ENCODE data around the gene PLEKHO1.

PLEKHO1 gene

DNA sequence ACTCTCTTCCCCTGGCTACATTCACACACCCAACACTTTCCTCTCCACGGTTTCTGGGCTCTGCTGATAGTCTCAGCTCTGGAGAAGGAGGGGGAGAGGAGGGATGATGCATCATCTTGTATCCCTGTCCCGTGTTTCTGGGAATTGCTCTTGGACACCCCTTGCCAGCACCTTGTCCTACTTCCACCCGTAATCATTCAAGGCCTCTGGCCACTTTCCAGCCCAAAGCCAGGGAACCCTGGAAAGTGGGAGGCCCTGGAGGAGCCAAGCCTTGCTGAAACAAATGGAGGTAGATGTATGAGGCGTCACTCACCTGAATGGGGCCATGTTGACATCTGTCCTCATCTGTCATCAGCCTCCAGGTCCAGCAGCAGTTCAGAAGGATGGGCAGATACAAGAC is 4.4 kb downstream of the PLEKHO1 start:
- no peaks in the 10 kb centered on the region for H3K27me3 ChIP-seq (ENCODE audit: low read depth)
- peaks cover 55% of the 10 kb centered on the region for H3K36me3 ChIP-seq (replicated peaks)
- peaks cover 6% of the 10 kb centered on the region for H3K4me1 ChIP-seq
- no peak overlapping the region for H3K4me3 ChIP-seq
- in situ Hi-C loops (cut with MboI; ENCODE audit: low sequenced_read_pairs), result loop anchor here (25.0 kb wide), 1 partner anchor 242 kb away; the partner anchor contains the start of gene SV2A
- no peaks in the 10 kb centered on the region for H3K9me3 ChIP-seq
- DNase-seq (ENCODE audit: low spot score in 2 of 2), result no peak

DNA sequence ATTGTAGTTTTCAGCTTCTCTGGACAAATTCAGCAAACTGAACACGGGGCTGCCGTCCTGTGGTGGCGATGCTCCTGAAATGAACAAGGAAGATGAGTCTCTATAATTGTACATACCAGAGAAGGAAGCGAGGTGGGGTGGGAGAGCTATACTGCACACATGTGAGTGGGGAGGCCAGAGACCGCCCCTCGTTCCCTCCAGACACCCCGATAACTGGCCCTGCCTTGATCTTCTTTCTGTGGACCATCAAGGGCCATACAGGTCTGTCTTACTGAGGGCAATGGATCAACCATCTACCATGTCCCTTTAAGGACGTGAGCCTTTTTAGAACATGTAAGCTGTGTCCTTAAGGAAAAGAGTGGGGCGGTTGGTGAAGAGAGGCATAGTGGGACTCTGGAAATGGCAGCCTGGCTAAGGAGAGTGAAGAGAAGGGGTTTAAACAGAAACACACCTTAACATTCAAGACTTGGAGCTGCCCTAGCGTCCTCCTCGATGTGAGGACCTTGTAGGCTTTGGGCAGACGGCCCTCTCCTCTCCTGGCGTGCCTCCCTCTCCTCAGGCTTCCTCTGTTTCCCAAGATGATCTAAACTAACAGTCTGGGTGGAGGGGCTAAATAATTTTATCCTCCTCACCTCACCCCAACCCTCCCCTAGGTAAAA is 5.8 kb downstream of the PLEKHO1 start:
- Histone ChIP-seq H3K27me3 (ENCODE audit: low read depth) (no peaks in the 10 kb centered on the region), H3K9me3 (no peaks in the 10 kb centered on the region), H3K4me3 (no peak overlapping the region), H3K4me1 (peaks cover 6% of the 10 kb centered on the region), H3K36me3 (replicated peaks) (peaks cover 57% of the 10 kb centered on the region)
- no peak for DNase-seq (ENCODE audit: low spot score in 2 of 2)
- in situ Hi-C loops (cut with MboI; ENCODE audit: low sequenced_read_pairs), result loop anchor here (25.0 kb wide), 1 partner anchor 243 kb away; the partner anchor contains the start of gene SV2A

DNA sequence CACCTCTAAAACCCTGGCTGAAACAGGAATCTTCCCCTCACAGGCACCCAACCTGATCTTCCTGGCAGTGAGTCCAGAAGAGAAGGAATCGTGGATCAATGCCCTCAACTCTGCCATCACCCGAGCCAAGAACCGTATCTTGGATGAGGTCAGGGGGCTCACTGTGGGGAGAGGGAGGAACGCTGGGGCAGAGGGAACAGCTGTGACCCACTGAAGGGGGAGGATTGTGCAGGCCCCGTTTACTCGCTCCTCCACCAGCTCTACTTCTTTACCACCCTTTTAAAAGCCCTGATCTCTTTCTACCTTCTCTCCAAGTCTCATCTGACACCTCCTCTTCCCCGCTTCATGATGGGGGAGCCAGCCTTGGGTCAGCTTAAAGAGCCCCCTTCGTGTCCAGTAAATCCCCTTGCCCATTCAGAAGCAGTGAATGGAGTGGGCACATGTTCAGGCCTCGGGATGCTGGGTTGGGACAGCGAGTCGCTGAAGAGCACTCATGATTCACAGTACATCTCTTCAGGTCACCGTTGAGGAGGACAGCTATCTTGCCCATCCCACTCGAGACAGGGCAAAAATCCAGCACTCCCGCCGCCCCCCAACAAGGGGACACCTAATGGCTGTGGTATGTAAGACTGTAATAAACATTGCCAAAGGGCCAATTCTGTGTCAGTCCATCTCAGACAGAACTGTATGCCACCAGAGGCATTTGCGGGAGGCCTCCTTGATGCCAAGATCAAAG is 7.3 kb downstream of the PLEKHO1 start:
- peaks cover 1% of the 10 kb centered on the region for H3K4me1 ChIP-seq
- no peak for DNase-seq (ENCODE audit: low spot score in 2 of 2)
- no peaks in the 10 kb centered on the region for H3K27me3 ChIP-seq (ENCODE audit: low read depth)
- peaks cover 53% of the 10 kb centered on the region for H3K36me3 ChIP-seq (replicated peaks)
- H3K9me3 ChIP-seq, result no peaks in the 10 kb centered on the region
- in situ Hi-C loops (cut with MboI; ENCODE audit: low sequenced_read_pairs), result loop anchor here (25.0 kb wide), 1 partner anchor 245 kb away; the partner anchor contains the start of gene SV2A
- no peak overlapping the region for H3K4me3 ChIP-seq

GRCh38 chr1:150159550-150159949 is 9.8 kb downstream of the PLEKHO1 start:
- Histone ChIP-seq H3K4me3 (no peak overlapping the region), H3K9me3 (no peaks in the 10 kb centered on the region), H3K36me3 (replicated peaks) (peaks cover 43% of the 10 kb centered on the region), H3K4me1 (peaks cover 16% of the 10 kb centered on the region), H3K27me3 (ENCODE audit: low read depth) (no peaks in the 10 kb centered on the region)
- in situ Hi-C loops (cut with MboI; ENCODE audit: low sequenced_read_pairs), result loop anchor here (25.0 kb wide), 1 partner anchor 247 kb away; the partner anchor contains the start of gene SV2A
- no peak for DNase-seq (ENCODE audit: low spot score in 2 of 2)

GRCh38 chr1:150160964-150161621 is 11.4 kb downstream of the PLEKHO1 start:
- Histone ChIP-seq H3K9me3 (no peaks in the 10 kb centered on the region), H3K36me3 (replicated peaks) (peaks cover 28% of the 10 kb centered on the region), H3K4me1 (peaks cover 16% of the 10 kb centered on the region), H3K27me3 (ENCODE audit: low read depth) (no peaks in the 10 kb centered on the region), H3K4me3 (no peak overlapping the region)
- DNase-seq (ENCODE audit: low spot score in 2 of 2), result no peak
- in situ Hi-C loops (cut with MboI; ENCODE audit: low sequenced_read_pairs), result loop anchor here (25.0 kb wide), 1 partner anchor 249 kb away; the partner anchor contains the start of gene SV2A

GRCh38 chr1:150161747-150162581 is 12.2 kb downstream of the PLEKHO1 start:
- DNase-seq (ENCODE audit: low spot score in 2 of 2), result no peak
- Histone ChIP-seq H3K9me3 (no peaks in the 10 kb centered on the region), H3K4me3 (no peak overlapping the region), H3K36me3 (replicated peaks) (peaks cover 19% of the 10 kb centered on the region), H3K4me1 (peaks cover 16% of the 10 kb centered on the region), H3K27me3 (ENCODE audit: low read depth) (no peaks in the 10 kb centered on the region)
- in situ Hi-C loops (cut with MboI; ENCODE audit: low sequenced_read_pairs), result loop anchor here (25.0 kb wide), 1 partner anchor 250 kb away; the partner anchor contains the start of gene SV2A

DNA sequence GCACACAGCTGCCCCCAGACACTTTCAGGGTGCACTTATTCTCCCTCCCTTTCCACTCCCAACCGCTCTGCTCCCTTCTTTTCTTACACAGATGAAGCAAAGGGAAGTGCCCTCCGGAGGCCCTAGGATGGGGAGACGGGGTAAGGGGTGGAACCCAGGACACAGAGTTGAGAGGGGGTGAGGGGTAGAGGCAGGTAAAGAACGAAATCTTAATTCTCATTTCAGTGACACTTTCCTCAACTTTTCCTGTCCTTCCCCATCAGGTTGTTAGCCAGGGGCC is 12.8 kb downstream of the PLEKHO1 start:
- no peak for DNase-seq (ENCODE audit: low spot score in 2 of 2)
- peaks cover 13% of the 10 kb centered on the region for H3K36me3 ChIP-seq (replicated peaks)
- peak overlapping the region; percentile 7; the same call in 1 of the 2 replicates for H3K4me3 ChIP-seq
- H3K9me3 ChIP-seq, result no peaks in the 10 kb centered on the region
- H3K27me3 ChIP-seq (ENCODE audit: low read depth), result no peaks in the 10 kb centered on the region
- peaks cover 16% of the 10 kb centered on the region for H3K4me1 ChIP-seq
- in situ Hi-C loops (cut with MboI; ENCODE audit: low sequenced_read_pairs), result loop anchor here (25.0 kb wide), 1 partner anchor 250 kb away; the partner anchor contains the start of gene SV2A

DNA sequence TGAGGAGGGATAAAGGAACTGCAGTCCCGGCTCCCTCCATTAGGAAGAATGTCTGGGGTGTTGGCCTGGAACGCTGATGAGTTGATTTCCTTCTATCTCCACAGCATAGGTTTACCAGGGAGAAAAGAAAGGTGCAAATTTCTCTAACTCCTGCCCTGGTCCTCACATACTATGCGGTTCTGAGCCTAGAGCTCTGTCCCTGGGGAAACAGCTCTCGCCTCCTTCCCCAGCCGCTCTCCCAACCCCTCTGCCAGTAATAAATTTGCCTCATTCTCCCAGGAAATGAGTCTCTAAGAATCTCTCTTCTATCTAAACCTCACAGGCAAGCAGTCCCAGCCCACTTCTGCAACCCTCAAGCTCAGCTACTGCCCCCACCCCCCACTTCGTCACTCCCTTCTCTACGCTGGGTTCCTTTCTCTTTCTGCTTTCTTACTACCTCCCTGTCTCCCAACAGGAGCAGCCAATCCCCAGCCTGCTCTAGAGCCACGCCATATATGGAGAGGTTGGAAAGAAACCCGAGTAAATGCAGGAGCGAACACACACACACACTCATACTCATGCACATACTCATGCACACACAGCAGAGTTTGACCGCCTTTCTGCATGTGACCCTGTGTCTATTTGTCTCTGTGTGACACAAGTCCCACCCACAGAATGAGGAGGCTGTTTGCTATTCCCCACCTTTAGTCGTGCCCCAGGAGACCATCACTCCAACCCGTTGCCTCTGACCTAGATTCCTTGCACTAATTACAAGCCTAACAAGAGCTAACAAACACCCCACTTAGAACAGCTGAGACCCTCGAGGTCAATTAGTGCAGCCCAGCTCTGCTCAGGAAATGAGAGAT is 13.4 kb downstream of the PLEKHO1 start:
- H3K27me3 ChIP-seq (ENCODE audit: low read depth), result no peaks in the 10 kb centered on the region
- peak overlapping the region; percentile 7; the same call in 1 of the 2 replicates for H3K4me3 ChIP-seq
- no peaks in the 10 kb centered on the region for H3K9me3 ChIP-seq
- H3K4me1 ChIP-seq, result peaks cover 16% of the 10 kb centered on the region
- in situ Hi-C loops (cut with MboI; ENCODE audit: low sequenced_read_pairs), result loop anchor here (25.0 kb wide), 1 partner anchor 251 kb away; the partner anchor contains the start of gene SV2A
- DNase-seq (ENCODE audit: low spot score in 2 of 2), result peak; percentile 93 to 97
- H3K36me3 ChIP-seq (replicated peaks), result peaks cover 8% of the 10 kb centered on the region

GRCh38 chr1:150164224-150164623 is 14.5 kb downstream of the PLEKHO1 start:
- Histone ChIP-seq H3K27me3 (ENCODE audit: low read depth) (no peaks in the 10 kb centered on the region), H3K9me3 (no peaks in the 10 kb centered on the region), H3K4me1 (peaks cover 18% of the 10 kb centered on the region), H3K36me3 (replicated peaks) (peaks cover 2% of the 10 kb centered on the region; the same call in 1 of the 2 replicates), H3K4me3 (no peak overlapping the region)
- in situ Hi-C loops (cut with MboI; ENCODE audit: low sequenced_read_pairs), result loop anchor here (25.0 kb wide), 1 partner anchor 252 kb away; the partner anchor contains the start of gene SV2A
- DNase-seq (ENCODE audit: low spot score in 2 of 2), result no peak

- in situ Hi-C loops (cut with MboI; ENCODE audit: low sequenced_read_pairs), result loop anchor here (5.0 to 25.0 kb wide), 2 partner anchors 97 to 252 kb away; partner anchors contain the start of genes SV2A and VPS45
These were observed 15.1 kb downstream of the PLEKHO1 start for GRCh38 chr1:150164779-150165178.

GRCh38 chr1:150165622-150166612 is 16.2 kb downstream of the PLEKHO1 start:
- no peak overlapping the region for H3K4me3 ChIP-seq
- in situ Hi-C loops (cut with MboI; ENCODE audit: low sequenced_read_pairs), result loop anchor here (5.0 to 25.0 kb wide), 2 partner anchors 99 to 254 kb away; partner anchors contain the start of genes SV2A and VPS45
- peak; percentile 55 to 83 for DNase-seq (ENCODE audit: low spot score in 2 of 2)

More at GRCh38 chr1:150164779-150165178, 15.1 kb downstream of the PLEKHO1 start:
- peaks cover 18% of the 10 kb centered on the region for H3K4me1 ChIP-seq
- H3K27me3 ChIP-seq (ENCODE audit: low read depth), result no peaks in the 10 kb centered on the region
- no peak for DNase-seq (ENCODE audit: low spot score in 2 of 2)
- no peaks in the 10 kb centered on the region for H3K9me3 ChIP-seq
- H3K36me3 ChIP-seq (replicated peaks), result no peaks in the 10 kb centered on the region
- no peak overlapping the region for H3K4me3 ChIP-seq

More at GRCh38 chr1:150165622-150166612, 16.2 kb downstream of the PLEKHO1 start:
- Histone ChIP-seq H3K27me3 (ENCODE audit: low read depth) (no peaks in the 10 kb centered on the region), H3K36me3 (replicated peaks) (no peaks in the 10 kb centered on the region), H3K9me3 (no peaks in the 10 kb centered on the region), H3K4me1 (peaks cover 18% of the 10 kb centered on the region)
